Ovary (tissue), 9 donors: ENCODE data around the gene SMARCAL1. TPM values are rescaled to one million over a fixed set of nuclear protein-coding genes. Genes with fewer than 3 reads are reported as not detected.

Experiments used
- DNase-seq, 5 donors: peaks; one replicate each; pipeline ENCODE4 v3.0.0-alpha.2; 2019 to 2020
- H3K27ac ChIP-seq, 2 donors: fragments of 200-600 bp; one replicate each; pipeline versions ENCODE4 v1.5.1 to v1.8.0; 2019 to 2022
- H3K27me3 ChIP-seq: fragments of 200-600 bp; one replicate; pipeline ENCODE4 v1.8.0; 2022
- H3K36me3 ChIP-seq: fragments of 200-600 bp; sonication (generic); one replicate; pipeline ENCODE4 v1.5.1; 2019
- H3K4me1 ChIP-seq: one replicate; pipeline ENCODE4 v1.8.1; 2013; ENCODE audit warnings: mild to moderate bottlenecking, moderate library complexity; ENCODE audit not compliant: insufficient read depth
- H3K4me3 ChIP-seq: fragments of 200-600 bp; sonication (generic); one replicate; pipeline ENCODE4 v1.5.1; 2017
- H3K9me3 ChIP-seq, 2 donors: fragments of 200-600 bp in 1 of 2; sonication (generic) in 1 of 2; one replicate each; pipeline versions ENCODE4 v1.5.1 to v1.8.1; 2013 to 2019; ENCODE audit warnings: mild to moderate bottlenecking in 1 of 2, moderate library complexity in 1 of 2
- EP300 ChIP-seq: sonication (generic); formaldehyde crosslinking; IDR thresholded peaks from one replicate; pipeline ENCODE4 v1.6.1; 2017; ENCODE audit warnings: antibody characterized with exemption
- POLR2A ChIP-seq: fragments of 450-650 bp; IDR thresholded peaks from one replicate; pipeline ENCODE4 v1.6.1; 2017; ENCODE audit warnings: antibody characterized with exemption, mild to moderate bottlenecking, moderate library complexity
- WGBS, 3 donors: extraction: QIAGEN DNeasy Blood & Tissue Kit in 1 of 3; methylation state at CpG; one replicate each; pipeline versions ENCODE4 v1.1.5 to v1.1.7; 2013 to 2017; 5-methylcytosine and 5-hydroxymethylcytosine counted together
- intact Hi-C, 4 donors: fragments of 100-400 bp; cut with DNase I; formaldehyde crosslinking; loops; one replicate each; pipeline versions ENCODE4 v1.11.0 to v1.15.1; 2022 to 2023
- polyA plus RNA-seq, 2 donors: library from polyadenylated mRNA; stranded (reverse); fragments of 200-250 nt in 1 of 2; fragments of 350-450 nt in 1 of 2; fragmentation: Illumina TruSeq in 1 of 2; extraction: RNeasy Lipid Tissue Mini Kit (QIAGEN cat#74804) in 1 of 2; gene quantifications; one replicate each; pipeline ENCODE4 v1.2.3, GENCODE V29; 2013 to 2014
- total RNA-seq, 7 donors: library from RNA; depleted of rRNA in 2 of 7; stranded (reverse); fragments of >200 nt in 2 of 7; fragmentation: NEBNext Ultra II Directional in 3 of 7; extraction: Animal tissue kit (Norgen Biotek cat#: 25700) in 3 of 7; gene quantifications; one replicate each; pipeline versions ENCODE4 v1.1.0 to v1.2.4, GENCODE V29; 2016 to 2023
- TF ChIP-seq, protein P1 (sequence below), 3 donors: fragments of 450-650 bp in 2 of 3; fragments of 200-600 bp in 1 of 3; IDR thresholded peaks; one replicate each; pipeline versions ENCODE4 v1.5.1 to v1.8.0; 2016 to 2022; ENCODE audit warnings: antibody characterized with exemption in 3 of 3, mild to moderate bottlenecking in 1 of 3
- donor health status: DM: no; HTN: no; CAD: no; lungs with moderate emphysema.
- donor health status: DM: no; HTN: no; CAD: no.
- donor health status: Bipolar disorder and iron deficiency.
- donor health status: DM: yes; HTN: yes; CAD: no.
- donor health status: DM: no; HTN: no; CAD: no.
- donor health status: DM: yes; HTN: yes; CAD: no.

Gene SMARCAL1
- total and polyA plus RNA-seq, 9 donors: 11.1 to 29.1 (median 20.9) TPM

GRCh38 chr2:216447293-216447692, 35.0 kb downstream of the SMARCAL1 start:
- no peaks in the 10 kb centered on the region for H3K9me3 ChIP-seq
- no peaks in the 10 kb centered on the region for H3K36me3 ChIP-seq
- TF ChIP-seq POLR2A (no peak), EP300 (no peak)
- TF ChIP-seq, protein P1, sequence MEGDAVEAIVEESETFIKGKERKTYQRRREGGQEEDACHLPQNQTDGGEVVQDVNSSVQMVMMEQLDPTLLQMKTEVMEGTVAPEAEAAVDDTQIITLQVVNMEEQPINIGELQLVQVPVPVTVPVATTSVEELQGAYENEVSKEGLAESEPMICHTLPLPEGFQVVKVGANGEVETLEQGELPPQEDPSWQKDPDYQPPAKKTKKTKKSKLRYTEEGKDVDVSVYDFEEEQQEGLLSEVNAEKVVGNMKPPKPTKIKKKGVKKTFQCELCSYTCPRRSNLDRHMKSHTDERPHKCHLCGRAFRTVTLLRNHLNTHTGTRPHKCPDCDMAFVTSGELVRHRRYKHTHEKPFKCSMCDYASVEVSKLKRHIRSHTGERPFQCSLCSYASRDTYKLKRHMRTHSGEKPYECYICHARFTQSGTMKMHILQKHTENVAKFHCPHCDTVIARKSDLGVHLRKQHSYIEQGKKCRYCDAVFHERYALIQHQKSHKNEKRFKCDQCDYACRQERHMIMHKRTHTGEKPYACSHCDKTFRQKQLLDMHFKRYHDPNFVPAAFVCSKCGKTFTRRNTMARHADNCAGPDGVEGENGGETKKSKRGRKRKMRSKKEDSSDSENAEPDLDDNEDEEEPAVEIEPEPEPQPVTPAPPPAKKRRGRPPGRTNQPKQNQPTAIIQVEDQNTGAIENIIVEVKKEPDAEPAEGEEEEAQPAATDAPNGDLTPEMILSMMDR (IDR thresholded peaks at IDR 0.05): no peak
- H3K4me3 ChIP-seq: no peak overlapping the region
- no peak for DNase-seq
- no peak overlapping the region for H3K27ac ChIP-seq
- WGBS, 3 donors: 96 to 98% (median 97%) methylated on average over 3 of the region's 3 CpGs
- intact Hi-C loops: no loop called here
- H3K27me3 ChIP-seq: no peaks in the 10 kb centered on the region
- no peaks in the 10 kb centered on the region for H3K4me1 ChIP-seq

GRCh38 chr2:216448829-216449228, 36.5 kb downstream of the SMARCAL1 start:
- intact Hi-C loops: no loop called here
- no peaks in the 10 kb centered on the region for H3K27me3 ChIP-seq
- no peak overlapping the region for H3K27ac ChIP-seq
- no peak for TF ChIP-seq POLR2A
- TF ChIP-seq EP300: no peak
- TF ChIP-seq, protein P1 (IDR thresholded peaks at IDR 0.05): no peak
- no peak for DNase-seq
- H3K4me3 ChIP-seq: no peak overlapping the region
- H3K4me1 ChIP-seq: no peaks in the 10 kb centered on the region
- H3K9me3 ChIP-seq: no peaks in the 10 kb centered on the region
- no peaks in the 10 kb centered on the region for H3K36me3 ChIP-seq

DNA sequence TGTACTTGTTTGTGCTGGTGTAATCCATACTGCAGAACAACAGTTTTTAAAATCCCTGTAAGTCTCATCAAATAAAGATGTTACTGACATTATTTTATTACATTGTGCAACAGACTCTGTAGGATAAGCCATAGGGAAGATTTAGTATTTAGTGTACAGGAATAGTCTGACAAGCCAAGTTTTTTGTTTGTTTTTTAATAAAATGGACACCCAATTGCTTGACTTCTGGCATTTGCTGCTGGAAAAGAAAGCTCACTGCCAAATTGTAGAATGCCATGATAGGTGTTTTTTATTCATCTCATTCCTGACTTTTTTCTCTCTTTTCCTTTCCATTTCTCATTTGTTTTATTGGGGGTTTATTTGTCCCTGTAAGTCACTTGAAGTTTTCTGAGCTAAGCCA, 38.1 kb downstream of the SMARCAL1 start:
- intact Hi-C loops: no loop called here
- no peak for DNase-seq
- Histone ChIP-seq H3K27me3 (no peaks in the 10 kb centered on the region), H3K36me3 (no peaks in the 10 kb centered on the region), H3K9me3 (no peaks in the 10 kb centered on the region), H3K27ac (no peak overlapping the region), H3K4me1 (no peaks in the 10 kb centered on the region), H3K4me3 (no peak overlapping the region)
- TF ChIP-seq EP300 (no peak), POLR2A (no peak)
- TF ChIP-seq, protein P1 (IDR thresholded peaks at IDR 0.05): no peak

- no peaks in the 10 kb centered on the region for H3K36me3 ChIP-seq
- WGBS, 3 donors: 92 to 94% (median 93%) methylated on average over 7 of the region's 7 CpGs
- no peak for DNase-seq
These were observed 38.5 kb downstream of the SMARCAL1 start for GRCh38 chr2:216450784-216451183.

More at GRCh38 chr2:216450784-216451183, 38.5 kb downstream of the SMARCAL1 start:
- TF ChIP-seq EP300: no peak
- TF ChIP-seq, protein P1 (IDR thresholded peaks at IDR 0.05): no peak
- TF ChIP-seq POLR2A: no peak
- Histone ChIP-seq H3K9me3 (no peaks in the 10 kb centered on the region), H3K27me3 (no peaks in the 10 kb centered on the region), H3K4me3 (no peak overlapping the region), H3K27ac (no peak overlapping the region), H3K4me1 (no peaks in the 10 kb centered on the region)
- intact Hi-C loops: no loop called here
